Neural cell (in vitro differentiated cells): ENCODE measurements around the gene SLC6A17. TPM values are rescaled to one million over a fixed set of nuclear protein-coding genes. Genes with fewer than 3 reads are reported as not detected.

ENCODE experiments used
- H2AFZ ChIP-seq: fragments of 200-600, 300-800 bp; sonication (generic), shearing (Covaris generic); 2 replicates; pipeline ENCODE4 v1.6.0; 2014; ENCODE audit warnings: low read depth, mild to moderate bottlenecking, antibody characterized with exemption, low read length, moderate library complexity
- H3F3A ChIP-seq: fragments of 200-600 bp; shearing (Covaris generic); 2 replicates; pipeline ENCODE4 v1.6.1; 2016; ENCODE audit warnings: mild to moderate bottlenecking, moderate library complexity, mixed read lengths, antibody characterized with exemption, low read length; ENCODE audit not compliant: insufficient read depth, poor library complexity, severe bottlenecking
- H3K27ac ChIP-seq: fragments of 200-600, 300-800 bp; sonication (generic), shearing (Covaris generic); 2 replicates; pipeline ENCODE4 v1.5.1; 2014; ENCODE audit warnings: mild to moderate bottlenecking, low read length, moderate library complexity
- H3K27me3 ChIP-seq: fragments of 300-800, 200-600 bp; sonication (generic), shearing (Covaris generic); 2 replicates; pipeline ENCODE4 v1.6.0; 2014; ENCODE audit warnings: mild to moderate bottlenecking, low read depth, low read length, moderate library complexity; ENCODE audit not compliant: insufficient read depth
- H3K36me3 ChIP-seq: fragments of 300-800, 200-600 bp; sonication (generic), shearing (Covaris generic); 2 replicates; pipeline ENCODE4 v1.5.1; 2014; ENCODE audit warnings: mild to moderate bottlenecking, antibody characterized with exemption, low read length, moderate library complexity; ENCODE audit not compliant: insufficient read depth
- H3K4me2 ChIP-seq: fragments of 300-800, 200-600 bp; sonication (generic), shearing (Covaris generic); 2 replicates; pipeline ENCODE4 v1.6.0; 2014; ENCODE audit warnings: mild to moderate bottlenecking, low read length
- H3K4me3 ChIP-seq: fragments of 300-800, 200-600 bp; sonication (generic), shearing (Covaris generic); 2 replicates; pipeline ENCODE4 v1.5.1; 2014; ENCODE audit warnings: mild to moderate bottlenecking, low read length, moderate library complexity
- H3K79me2 ChIP-seq: fragments of 200-600 bp; shearing (Covaris generic); replicated peaks from 2 replicates; pipeline ENCODE4 v1.6.0; 2014; ENCODE audit warnings: mild to moderate bottlenecking, low read length, moderate library complexity; ENCODE audit not compliant: insufficient read depth
- H3K9ac ChIP-seq: fragments of 300-800, 200-600 bp; sonication (generic), shearing (Covaris generic); 2 replicates; pipeline ENCODE4 v1.6.1; 2016; ENCODE audit warnings: mild to moderate bottlenecking, low read length, mixed read lengths
- H3K9me2 ChIP-seq: fragments of 200-600 bp; shearing (Covaris generic); 2 replicates; pipeline ENCODE4 v1.6.1; 2016; ENCODE audit warnings: mild to moderate bottlenecking, low read length, mixed read lengths; ENCODE audit not compliant: insufficient read depth
- H3K9me3 ChIP-seq: fragments of 200-600, 300-800 bp; sonication (generic), shearing (Covaris generic); 2 replicates; pipeline ENCODE4 v1.6.1; 2016; ENCODE audit warnings: mild to moderate bottlenecking, mixed run types, low read length, moderate library complexity, mixed read lengths
- H4K20me1 ChIP-seq: fragments of 200-600 bp; shearing (Covaris generic); 2 replicates; pipeline ENCODE4 v1.6.1; 2016; ENCODE audit warnings: mild to moderate bottlenecking, mixed run types; ENCODE audit not compliant: insufficient read depth
- EP300 ChIP-seq: fragments of 450-650 bp; conservative IDR thresholded peaks from 2 replicates; pipeline ENCODE4 v1.6.1; 2014; ENCODE audit warnings: antibody characterized with exemption, mild to moderate bottlenecking, moderate library complexity; ENCODE audit not compliant: poor library complexity, severe bottlenecking
- EZH2 ChIP-seq: fragments of 200-600, 300-800 bp; shearing (Covaris generic), sonication (generic); IDR thresholded peaks from 2 replicates; pipeline ENCODE4 v1.6.1; 2014; ENCODE audit warnings: antibody characterized with exemption, low read length, borderline replicate concordance, mild to moderate bottlenecking; ENCODE audit not compliant: insufficient read depth, poor library complexity, severe bottlenecking
- MXI1 ChIP-seq: fragments of 450-650 bp; conservative IDR thresholded peaks from 2 replicates; pipeline ENCODE4 v1.6.1; 2014; ENCODE audit warnings: antibody characterized with exemption, mild to moderate bottlenecking; ENCODE audit not compliant: poor library complexity, severe bottlenecking
- POLR2AphosphoS5 ChIP-seq: IDR thresholded peaks from 2 replicates; pipeline ENCODE4 v1.6.1; 2012
- RAD21 ChIP-seq: fragments of 450-650 bp; conservative IDR thresholded peaks from 2 replicates; pipeline ENCODE4 v1.6.1; 2014; ENCODE audit warnings: antibody characterized with exemption, mild to moderate bottlenecking, moderate library complexity
- SMC3 ChIP-seq: fragments of 450-650 bp; conservative IDR thresholded peaks from 2 replicates; pipeline ENCODE4 v1.6.1; 2014; ENCODE audit warnings: antibody characterized with exemption, mild to moderate bottlenecking, moderate library complexity; ENCODE audit not compliant: poor library complexity
- TAF1 ChIP-seq: IDR thresholded peaks from 2 replicates; pipeline ENCODE4 v1.6.1; 2012; ENCODE audit warnings: low read depth
- polyA plus RNA-seq: library from polyadenylated mRNA; depleted of rRNA; stranded (reverse); fragments of >200 nt; gene quantifications from 2 replicates; pipeline ENCODE4 v1.2.3, GENCODE V29; 2014
- TF ChIP-seq, protein P1 (sequence below): fragments of 450-650 bp; IDR thresholded peaks from 2 replicates; pipeline ENCODE4 v1.5.1; 2014; ENCODE audit warnings: antibody characterized with exemption, mild to moderate bottlenecking, moderate library complexity; ENCODE audit not compliant: poor library complexity, severe bottlenecking
- TF ChIP-seq, protein P2 (sequence below): IDR thresholded peaks from 2 replicates; pipeline ENCODE4 v1.6.1; 2012; ENCODE audit warnings: borderline replicate concordance

The SLC6A17 gene
- polyA plus RNA-seq, 1 donor from 2014 or later = 3.5 TPM

DNA sequence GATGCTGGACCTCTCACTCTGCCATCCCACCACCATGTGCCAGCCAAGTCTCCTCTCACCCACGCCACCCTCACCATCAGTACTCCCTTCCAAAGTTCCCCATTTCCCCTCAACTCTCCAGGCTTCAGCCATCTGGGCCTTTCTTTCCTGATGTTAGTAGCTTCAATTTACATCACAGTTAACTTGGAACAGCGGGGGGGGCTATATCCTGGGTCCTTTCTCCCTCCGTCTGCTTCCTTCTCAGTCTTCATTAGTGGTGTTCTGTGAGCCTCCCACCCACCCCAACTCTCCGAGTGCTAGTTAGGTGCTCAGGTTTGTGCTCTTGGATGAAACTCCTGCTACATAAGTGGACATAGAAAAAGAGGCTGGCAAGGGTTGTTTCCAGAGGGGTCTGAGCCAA, 91.8 kb downstream of the SLC6A17 start:
- Histone ChIP-seq H3K9me2 (no peaks in the 10 kb centered on the region), H3K4me3 (no peak overlapping the region), H3K27me3 (no peaks in the 10 kb centered on the region), H3F3A (no peaks in the 10 kb centered on the region), H3K36me3 (no peaks in the 10 kb centered on the region), H3K9ac (no peak overlapping the region), H3K4me2 (no peak overlapping the region), H3K79me2 (no peaks in the 10 kb centered on the region), H3K9me3 (no peaks in the 10 kb centered on the region), H3K27ac (no peak overlapping the region), H4K20me1 (no peaks in the 10 kb centered on the region), H2AFZ (no peak overlapping the region)
- TF ChIP-seq POLR2AphosphoS5 = no peak
- TF ChIP-seq, protein P1, sequence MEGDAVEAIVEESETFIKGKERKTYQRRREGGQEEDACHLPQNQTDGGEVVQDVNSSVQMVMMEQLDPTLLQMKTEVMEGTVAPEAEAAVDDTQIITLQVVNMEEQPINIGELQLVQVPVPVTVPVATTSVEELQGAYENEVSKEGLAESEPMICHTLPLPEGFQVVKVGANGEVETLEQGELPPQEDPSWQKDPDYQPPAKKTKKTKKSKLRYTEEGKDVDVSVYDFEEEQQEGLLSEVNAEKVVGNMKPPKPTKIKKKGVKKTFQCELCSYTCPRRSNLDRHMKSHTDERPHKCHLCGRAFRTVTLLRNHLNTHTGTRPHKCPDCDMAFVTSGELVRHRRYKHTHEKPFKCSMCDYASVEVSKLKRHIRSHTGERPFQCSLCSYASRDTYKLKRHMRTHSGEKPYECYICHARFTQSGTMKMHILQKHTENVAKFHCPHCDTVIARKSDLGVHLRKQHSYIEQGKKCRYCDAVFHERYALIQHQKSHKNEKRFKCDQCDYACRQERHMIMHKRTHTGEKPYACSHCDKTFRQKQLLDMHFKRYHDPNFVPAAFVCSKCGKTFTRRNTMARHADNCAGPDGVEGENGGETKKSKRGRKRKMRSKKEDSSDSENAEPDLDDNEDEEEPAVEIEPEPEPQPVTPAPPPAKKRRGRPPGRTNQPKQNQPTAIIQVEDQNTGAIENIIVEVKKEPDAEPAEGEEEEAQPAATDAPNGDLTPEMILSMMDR = no peak
- TF ChIP-seq RAD21 = no peak
- no peak for TF ChIP-seq MXI1
- TF ChIP-seq EZH2 = no peak
- TF ChIP-seq, protein P2, sequence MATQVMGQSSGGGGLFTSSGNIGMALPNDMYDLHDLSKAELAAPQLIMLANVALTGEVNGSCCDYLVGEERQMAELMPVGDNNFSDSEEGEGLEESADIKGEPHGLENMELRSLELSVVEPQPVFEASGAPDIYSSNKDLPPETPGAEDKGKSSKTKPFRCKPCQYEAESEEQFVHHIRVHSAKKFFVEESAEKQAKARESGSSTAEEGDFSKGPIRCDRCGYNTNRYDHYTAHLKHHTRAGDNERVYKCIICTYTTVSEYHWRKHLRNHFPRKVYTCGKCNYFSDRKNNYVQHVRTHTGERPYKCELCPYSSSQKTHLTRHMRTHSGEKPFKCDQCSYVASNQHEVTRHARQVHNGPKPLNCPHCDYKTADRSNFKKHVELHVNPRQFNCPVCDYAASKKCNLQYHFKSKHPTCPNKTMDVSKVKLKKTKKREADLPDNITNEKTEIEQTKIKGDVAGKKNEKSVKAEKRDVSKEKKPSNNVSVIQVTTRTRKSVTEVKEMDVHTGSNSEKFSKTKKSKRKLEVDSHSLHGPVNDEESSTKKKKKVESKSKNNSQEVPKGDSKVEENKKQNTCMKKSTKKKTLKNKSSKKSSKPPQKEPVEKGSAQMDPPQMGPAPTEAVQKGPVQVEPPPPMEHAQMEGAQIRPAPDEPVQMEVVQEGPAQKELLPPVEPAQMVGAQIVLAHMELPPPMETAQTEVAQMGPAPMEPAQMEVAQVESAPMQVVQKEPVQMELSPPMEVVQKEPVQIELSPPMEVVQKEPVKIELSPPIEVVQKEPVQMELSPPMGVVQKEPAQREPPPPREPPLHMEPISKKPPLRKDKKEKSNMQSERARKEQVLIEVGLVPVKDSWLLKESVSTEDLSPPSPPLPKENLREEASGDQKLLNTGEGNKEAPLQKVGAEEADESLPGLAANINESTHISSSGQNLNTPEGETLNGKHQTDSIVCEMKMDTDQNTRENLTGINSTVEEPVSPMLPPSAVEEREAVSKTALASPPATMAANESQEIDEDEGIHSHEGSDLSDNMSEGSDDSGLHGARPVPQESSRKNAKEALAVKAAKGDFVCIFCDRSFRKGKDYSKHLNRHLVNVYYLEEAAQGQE = no peak
- TF ChIP-seq TAF1 = no peak
- TF ChIP-seq SMC3 = no peak

GRCh38 chr1:110242731-110243130, 92.4 kb downstream of the SLC6A17 start:
- H3K36me3 ChIP-seq = no peaks in the 10 kb centered on the region
- H3K9me3 ChIP-seq = no peaks in the 10 kb centered on the region
- H3K4me2 ChIP-seq = no peak overlapping the region
- H3F3A ChIP-seq = no peaks in the 10 kb centered on the region
- H3K79me2 ChIP-seq = no peaks in the 10 kb centered on the region
- H2AFZ ChIP-seq = no peak overlapping the region
- H3K9ac ChIP-seq = no peak overlapping the region
- H3K4me3 ChIP-seq = no peak overlapping the region
- H4K20me1 ChIP-seq = no peaks in the 10 kb centered on the region
- TF ChIP-seq, protein P2 = no peak
- TF ChIP-seq, protein P1 = no peak
- TF ChIP-seq EP300 (no peak), EZH2 (no peak), MXI1 (no peak), SMC3 (no peak), POLR2AphosphoS5 (no peak), RAD21 (no peak), TAF1 (no peak)
- H3K9me2 ChIP-seq = no peaks in the 10 kb centered on the region
- H3K27ac ChIP-seq = no peak overlapping the region
- H3K27me3 ChIP-seq = no peaks in the 10 kb centered on the region
